A549 treated with AZD9567 at 1 μM for 4 hours (cell line): Measurements from ENCODE around the gene PRR20G. TPM values are rescaled to one million over a fixed set of nuclear protein-coding genes. Genes with fewer than 3 reads are reported as not detected.

Experiments
- total RNA-seq: library from RNA; stranded (reverse); fragments of 200-300 nt; extraction: Qiagen RNA extraction; gene quantifications from 5 replicates; pipeline ENCODE4 v1.2.3, GENCODE V29; 2022; ENCODE audit not compliant: insufficient read depth

Gene PRR20G
- total RNA-seq, result 0.69 to 1.6 TPM (median 1.0 TPM) in 4 of 5 replicates, not detected in the other

GRCh38 chr3:127287840-127288239 is at the start of gene PRR20G:
PRR20G (minus strand) TSS chr3:127288046; CDS start chr3:127287365, 681 bp downstream.

Other genes with a start within 250 kb of the PRR20G start
- not detected in 5 replicates for gene PRR23E, start 94.9 kb downstream of the PRR20G start, total RNA-seq